ENCODE measurements around the gene FLVCR1.

FLVCR1 gene

GRCh38 chr1:212871976-212872375 lies 13.9 kb downstream of the FLVCR1 start:
- Histone ChIP-seq H4K91ac (ENCODE audit: low read length) (no peak overlapping the region), H2BK12ac (ENCODE audit: low read length in 2 of 2) (no peak overlapping the region), H3K4ac (ENCODE audit: low read depth in 1 of 2, low read length in 2 of 2) (no peak overlapping the region), H3K9ac (ENCODE audit: low read length) (no peak overlapping the region), H2BK15ac (ENCODE audit: low read depth, poor library complexity, severe bottlenecking) (no peak overlapping the region), H3K18ac (ENCODE audit: low read depth in 1 of 2, low read length in 2 of 2) (no peak overlapping the region), H3K4me3 (ENCODE audit: insufficient read depth in 1 of 2, low read depth in 1 of 2, low read length in 2 of 2) (no peak overlapping the region), H2BK120ac (ENCODE audit: low read depth, low read length) (no peak overlapping the region), H2AK5ac (ENCODE audit: low read length, severe bottlenecking) (no peak overlapping the region), H2AFZ (ENCODE audit: low read depth, low read length) (no peak overlapping the region), H3K4me1 (ENCODE audit: control insufficient read depth, insufficient read depth, low read depth, low read length) (no peaks in the 10 kb centered on the region), H3K4me2 (ENCODE audit: low read length, poor library complexity, severe bottlenecking) (no peak overlapping the region), H3K79me1 (replicated peaks; ENCODE audit: low read length, poor library complexity, severe bottlenecking) (peaks cover 14% of the 10 kb centered on the region), H3K14ac (ENCODE audit: low read length in 2 of 2) (no peak overlapping the region), H3K23ac (ENCODE audit: low read length in 2 of 2) (no peak overlapping the region), H2BK5ac (ENCODE audit: low read depth, low read length, poor library complexity, severe bottlenecking) (no peak overlapping the region), H3K9me3 (ENCODE audit: control insufficient read depth, low read length) (no peaks in the 10 kb centered on the region), H3K27me3 (ENCODE audit: control insufficient read depth in 1 of 2, insufficient read depth in 1 of 2, low read length in 2 of 2) (no peaks in the 10 kb centered on the region), H3K27ac (ENCODE audit: low read length, poor library complexity, severe bottlenecking) (no peak overlapping the region), H4K8ac (ENCODE audit: low read length) (no peak overlapping the region), H3K36me3 (ENCODE audit: control insufficient read depth in 1 of 2, insufficient read depth in 2 of 2, low read depth in 1 of 2, low read length in 2 of 2) (peaks cover 16 to 47% of the 10 kb centered on the region in 2 experiments)
- WGBS, result 42% methylated on average over 1 of the region's 1 CpG
- no peak for DNase-seq

GRCh38 chr1:212873518-212873917 lies 15.4 kb downstream of the FLVCR1 start:
- H4K8ac ChIP-seq (ENCODE audit: low read length), result no peak overlapping the region
- no peak overlapping the region for H3K4me2 ChIP-seq (ENCODE audit: low read length, poor library complexity, severe bottlenecking)
- no peak overlapping the region for H4K91ac ChIP-seq (ENCODE audit: low read length)
- H2AK5ac ChIP-seq (ENCODE audit: low read length, severe bottlenecking), result no peak overlapping the region
- no peaks in the 10 kb centered on the region for H3K4me1 ChIP-seq (ENCODE audit: control insufficient read depth, insufficient read depth, low read depth, low read length)
- H3K14ac ChIP-seq (ENCODE audit: low read length in 2 of 2), result no peak overlapping the region
- no peak overlapping the region for H3K27ac ChIP-seq (ENCODE audit: low read length, poor library complexity, severe bottlenecking)
- H3K23ac ChIP-seq (ENCODE audit: low read length in 2 of 2), result no peak overlapping the region
- no peak overlapping the region for H3K4me3 ChIP-seq (ENCODE audit: insufficient read depth in 1 of 2, low read depth in 1 of 2, low read length in 2 of 2)
- peaks cover 12% of the 10 kb centered on the region for H3K79me1 ChIP-seq (replicated peaks; ENCODE audit: low read length, poor library complexity, severe bottlenecking)
- no peak overlapping the region for H2BK5ac ChIP-seq (ENCODE audit: low read depth, low read length, poor library complexity, severe bottlenecking)
- no peak overlapping the region for H2AFZ ChIP-seq (ENCODE audit: low read depth, low read length)
- no peak overlapping the region for H3K9ac ChIP-seq (ENCODE audit: low read length)
- H3K36me3 ChIP-seq (ENCODE audit: control insufficient read depth in 1 of 2, insufficient read depth in 2 of 2, low read depth in 1 of 2, low read length in 2 of 2), result peaks cover 12 to 50% of the 10 kb centered on the region in 2 experiments
- WGBS, result 95% methylated on average over 2 of the region's 2 CpGs
- H3K9me3 ChIP-seq (ENCODE audit: control insufficient read depth, low read length), result no peaks in the 10 kb centered on the region
- no peak overlapping the region for H3K4ac ChIP-seq (ENCODE audit: low read depth in 1 of 2, low read length in 2 of 2)
- H3K27me3 ChIP-seq (ENCODE audit: control insufficient read depth in 1 of 2, insufficient read depth in 1 of 2, low read length in 2 of 2), result no peaks in the 10 kb centered on the region
- no peak overlapping the region for H3K18ac ChIP-seq (ENCODE audit: low read depth in 1 of 2, low read length in 2 of 2)
- no peak overlapping the region for H2BK12ac ChIP-seq (ENCODE audit: low read length in 2 of 2)
- no peak overlapping the region for H2BK15ac ChIP-seq (ENCODE audit: low read depth, poor library complexity, severe bottlenecking)
- DNase-seq, result no peak
- no peak overlapping the region for H2BK120ac ChIP-seq (ENCODE audit: low read depth, low read length)

- Histone ChIP-seq H3K9ac (ENCODE audit: low read length) (no peak overlapping the region), H3K4me2 (ENCODE audit: low read length, poor library complexity, severe bottlenecking) (no peak overlapping the region), H3K36me3 (ENCODE audit: control insufficient read depth in 1 of 2, insufficient read depth in 2 of 2, low read depth in 1 of 2, low read length in 2 of 2) (peaks cover 12 to 48% of the 10 kb centered on the region in 2 experiments), H3K23ac (ENCODE audit: low read length in 2 of 2) (no peak overlapping the region), H4K8ac (ENCODE audit: low read length) (no peak overlapping the region), H3K9me3 (ENCODE audit: control insufficient read depth, low read length) (no peaks in the 10 kb centered on the region), H2BK5ac (ENCODE audit: low read depth, low read length, poor library complexity, severe bottlenecking) (no peak overlapping the region), H2AK5ac (ENCODE audit: low read length, severe bottlenecking) (no peak overlapping the region), H3K4ac (ENCODE audit: low read depth in 1 of 2, low read length in 2 of 2) (no peak overlapping the region), H3K18ac (ENCODE audit: low read depth in 1 of 2, low read length in 2 of 2) (no peak overlapping the region), H3K14ac (ENCODE audit: low read length in 2 of 2) (no peak overlapping the region), H3K27me3 (ENCODE audit: control insufficient read depth in 1 of 2, insufficient read depth in 1 of 2, low read length in 2 of 2) (no peaks in the 10 kb centered on the region), H2BK15ac (ENCODE audit: low read depth, poor library complexity, severe bottlenecking) (no peak overlapping the region), H3K4me1 (ENCODE audit: control insufficient read depth, insufficient read depth, low read depth, low read length) (no peaks in the 10 kb centered on the region), H2AFZ (ENCODE audit: low read depth, low read length) (no peak overlapping the region), H3K4me3 (ENCODE audit: insufficient read depth in 1 of 2, low read depth in 1 of 2, low read length in 2 of 2) (no peak overlapping the region), H4K91ac (ENCODE audit: low read length) (no peak overlapping the region), H3K79me1 (replicated peaks; ENCODE audit: low read length, poor library complexity, severe bottlenecking) (peaks cover 8% of the 10 kb centered on the region), H2BK120ac (ENCODE audit: low read depth, low read length) (no peak overlapping the region), H3K27ac (ENCODE audit: low read length, poor library complexity, severe bottlenecking) (no peak overlapping the region), H2BK12ac (ENCODE audit: low read length in 2 of 2) (no peak overlapping the region)
- WGBS, result 83% methylated on average over 1 of the region's 6 CpGs
- no peak for DNase-seq
Measured at GRCh38 chr1:212878418-212878817, 20.3 kb downstream of the FLVCR1 start.

GRCh38 chr1:212879947-212880690 lies 22.0 kb downstream of the FLVCR1 start:
- H2AFZ ChIP-seq (ENCODE audit: low read depth, low read length), result no peak overlapping the region
- no peak overlapping the region for H3K9ac ChIP-seq (ENCODE audit: low read length)
- no peak overlapping the region for H2BK12ac ChIP-seq (ENCODE audit: low read length in 2 of 2)
- H3K4ac ChIP-seq (ENCODE audit: low read depth in 1 of 2, low read length in 2 of 2), result no peak overlapping the region
- no peak overlapping the region for H3K14ac ChIP-seq (ENCODE audit: low read length in 2 of 2)
- no peak overlapping the region for H4K91ac ChIP-seq (ENCODE audit: low read length)
- H2AK5ac ChIP-seq (ENCODE audit: low read length, severe bottlenecking), result no peak overlapping the region
- no peak overlapping the region for H2BK5ac ChIP-seq (ENCODE audit: low read depth, low read length, poor library complexity, severe bottlenecking)
- H3K27ac ChIP-seq (ENCODE audit: low read length, poor library complexity, severe bottlenecking), result no peak overlapping the region
- no peak for DNase-seq
- peaks cover 12 to 49% of the 10 kb centered on the region in 2 experiments for H3K36me3 ChIP-seq (ENCODE audit: control insufficient read depth in 1 of 2, insufficient read depth in 2 of 2, low read depth in 1 of 2, low read length in 2 of 2)
- peaks cover 8% of the 10 kb centered on the region for H3K79me1 ChIP-seq (replicated peaks; ENCODE audit: low read length, poor library complexity, severe bottlenecking)
- H2BK15ac ChIP-seq (ENCODE audit: low read depth, poor library complexity, severe bottlenecking), result no peak overlapping the region
- no peak overlapping the region for H3K23ac ChIP-seq (ENCODE audit: low read length in 2 of 2)
- 80% methylated on average over 6 of the region's 6 CpGs for WGBS
- no peak overlapping the region for H2BK120ac ChIP-seq (ENCODE audit: low read depth, low read length)
- H3K4me2 ChIP-seq (ENCODE audit: low read length, poor library complexity, severe bottlenecking), result no peak overlapping the region
- no peaks in the 10 kb centered on the region for H3K27me3 ChIP-seq (ENCODE audit: control insufficient read depth in 1 of 2, insufficient read depth in 1 of 2, low read length in 2 of 2)
- no peaks in the 10 kb centered on the region for H3K4me1 ChIP-seq (ENCODE audit: control insufficient read depth, insufficient read depth, low read depth, low read length)
- no peak overlapping the region for H3K18ac ChIP-seq (ENCODE audit: low read depth in 1 of 2, low read length in 2 of 2)
- H3K9me3 ChIP-seq (ENCODE audit: control insufficient read depth, low read length), result no peaks in the 10 kb centered on the region
- H3K4me3 ChIP-seq (ENCODE audit: insufficient read depth in 1 of 2, low read depth in 1 of 2, low read length in 2 of 2), result no peak overlapping the region
- no peak overlapping the region for H4K8ac ChIP-seq (ENCODE audit: low read length)

Data from mesenchymal stem cell (in vitro differentiated cells and primary cell).